Measurements from ENCODE around the gene AHNAK2.
A peak's percentile ranks its signal among the peaks of the same experiment; 100 is the strongest.
"Not testable (repeated sequence)": the region's sequence is repeated elsewhere in the genome, so short reads cannot be mapped to it uniquely, and the experiment has no call there.

The AHNAK2 gene

DNA sequence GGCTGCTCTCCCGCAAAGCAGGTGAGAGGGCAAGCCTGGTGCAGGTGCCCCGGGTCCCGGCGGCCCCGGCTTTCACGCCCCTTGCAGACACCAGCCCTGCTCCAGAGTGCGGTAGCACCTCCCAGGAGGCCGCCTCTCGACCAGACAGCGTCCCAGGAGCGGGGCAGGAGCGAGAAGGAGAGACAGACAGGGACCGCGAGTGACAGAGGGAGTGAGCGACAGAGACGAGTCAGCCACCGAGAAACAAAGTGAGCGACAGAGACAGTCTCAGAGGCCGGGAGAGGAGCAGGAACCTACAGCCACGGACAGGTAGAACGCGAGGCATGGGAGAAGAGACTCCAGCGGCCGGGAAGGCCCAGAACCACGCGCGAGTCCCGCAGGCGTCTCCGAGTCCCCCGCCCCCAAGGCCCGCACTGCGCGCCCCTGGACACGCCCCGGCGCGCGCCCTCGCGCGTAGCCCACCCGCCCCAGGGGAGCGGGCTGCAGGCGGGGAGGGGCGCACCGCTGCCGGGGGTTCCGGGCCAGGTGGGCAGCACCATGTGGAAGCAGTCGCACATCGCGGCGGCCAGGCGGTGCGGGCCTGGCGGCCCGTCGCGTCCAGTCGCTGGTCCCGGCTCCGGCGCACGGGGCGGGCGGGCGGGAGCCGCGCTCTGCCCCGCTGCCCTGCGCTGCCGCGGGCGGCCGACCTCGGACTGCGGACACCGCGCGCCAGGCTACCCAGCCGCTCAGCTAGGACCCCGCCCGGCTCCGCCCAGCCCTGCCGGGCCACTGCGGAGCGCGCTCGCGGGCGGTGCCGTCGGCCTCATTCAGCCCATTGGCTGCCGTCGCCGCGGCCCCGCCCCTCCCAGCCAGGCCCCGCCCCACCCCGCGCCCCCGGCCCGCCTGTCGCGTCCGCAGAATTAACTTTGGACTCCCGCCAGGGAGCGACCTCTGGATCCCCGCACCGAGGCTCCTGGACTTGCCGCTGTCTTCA, at the start of gene AHNAK2:
Gene AHNAK2 (minus strand): TSS at position 694 of the 973 bp plus-strand sequence. CDS start 137 bp downstream, at position 557.
- peak; percentile 54 to 59 for DNase-seq

DNA sequence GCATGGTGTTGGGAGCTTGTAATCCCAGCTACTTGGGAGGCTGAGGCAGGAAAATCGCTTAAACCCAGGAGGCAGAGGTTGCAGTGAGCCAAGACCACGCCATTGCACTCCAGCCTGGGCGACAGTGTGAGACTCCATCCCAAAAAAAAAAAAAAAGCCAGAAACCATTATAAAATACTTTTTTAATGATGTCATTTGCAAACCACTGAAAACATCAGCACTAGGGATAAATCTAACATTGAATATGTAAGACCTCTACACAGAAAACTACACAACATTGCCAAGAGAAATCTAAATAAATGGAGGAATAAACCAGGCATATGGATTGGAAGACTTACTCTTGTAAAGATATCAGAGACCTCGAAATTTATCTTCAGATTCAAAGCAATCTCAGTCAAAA, 49.5 kb upstream of the AHNAK2 start:
- not testable (repeated sequence) for DNase-seq

- no peak for DNase-seq
These were observed 48.8 kb upstream of the AHNAK2 start for GRCh38 chr14:105026802-105027563.

DNA sequence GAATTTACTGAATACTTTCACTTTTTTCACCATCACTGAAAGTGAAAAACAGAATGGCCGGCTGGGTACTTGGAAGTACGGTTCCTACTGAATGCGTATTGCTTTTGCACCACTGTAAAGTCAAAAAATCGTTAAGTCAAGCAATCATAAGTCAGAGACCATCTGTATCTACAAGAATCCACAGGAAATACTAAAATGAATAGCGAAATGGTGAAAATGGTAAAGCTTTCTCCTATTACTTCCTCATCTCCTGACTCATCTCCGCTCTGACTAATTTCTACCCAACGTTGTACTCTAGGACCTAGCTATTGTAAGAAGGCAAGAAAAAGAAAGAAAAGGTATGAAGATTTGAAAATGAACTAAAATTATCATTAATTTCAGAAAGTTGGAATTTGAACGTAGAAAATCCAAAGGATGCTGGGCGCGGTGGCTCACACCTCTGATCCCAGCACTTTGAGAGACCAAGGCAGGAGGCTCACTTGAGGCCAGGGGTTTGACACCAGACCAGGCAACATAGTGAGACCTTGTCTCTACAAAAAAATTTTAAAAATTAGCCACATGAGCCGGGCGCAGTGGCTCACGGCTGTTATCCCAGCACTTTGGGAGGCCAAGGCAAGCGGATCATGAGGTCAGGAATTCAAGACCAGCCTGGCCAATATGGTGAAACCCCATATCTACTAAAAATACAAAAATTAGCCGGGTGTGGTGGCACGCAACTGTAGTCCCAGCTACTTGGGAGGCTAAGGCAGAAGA, 48.0 kb upstream of the AHNAK2 start:
- no peak for DNase-seq

GRCh38 chr14:105025429-105025828, 47.3 kb upstream of the AHNAK2 start:
- no peak for DNase-seq

DNA sequence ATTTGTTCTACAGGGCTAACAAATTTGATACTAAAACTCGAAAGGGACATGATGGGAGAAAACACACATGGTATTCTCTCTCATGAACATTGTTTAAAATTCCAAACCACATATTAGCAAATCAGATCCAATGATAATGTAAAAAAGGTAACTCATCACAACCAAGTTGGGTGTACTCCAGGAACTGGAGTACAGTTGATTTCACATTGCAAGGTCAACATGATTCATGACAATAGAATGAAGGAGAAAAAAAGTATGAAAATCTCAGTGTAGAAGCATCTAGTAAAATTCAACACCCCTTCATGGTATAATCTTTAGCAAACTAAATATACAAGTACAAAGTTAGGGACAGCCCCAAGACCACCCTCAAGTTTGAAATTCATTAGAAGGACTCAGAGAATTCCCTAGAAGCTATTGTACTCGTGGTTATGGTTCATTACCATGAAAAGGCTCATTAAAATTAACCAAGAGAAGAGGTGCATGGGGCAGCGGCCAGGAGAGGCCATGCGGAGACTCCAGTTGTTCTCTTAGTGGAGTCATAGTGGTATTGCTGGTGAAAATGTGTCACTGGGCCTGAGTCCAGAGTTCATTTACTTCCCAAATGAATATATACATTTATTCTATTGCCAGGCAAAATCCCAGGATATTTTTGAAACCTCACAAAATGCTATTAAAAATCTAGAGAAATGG, 45.8 kb upstream of the AHNAK2 start:
- no peak for DNase-seq

- DNase-seq: no peak
These were observed 45.0 kb upstream of the AHNAK2 start for GRCh38 chr14:105023144-105023543.

GRCh38 chr14:105022276-105022670, 44.1 kb upstream of the AHNAK2 start:
- DNase-seq: no peak

DNA sequence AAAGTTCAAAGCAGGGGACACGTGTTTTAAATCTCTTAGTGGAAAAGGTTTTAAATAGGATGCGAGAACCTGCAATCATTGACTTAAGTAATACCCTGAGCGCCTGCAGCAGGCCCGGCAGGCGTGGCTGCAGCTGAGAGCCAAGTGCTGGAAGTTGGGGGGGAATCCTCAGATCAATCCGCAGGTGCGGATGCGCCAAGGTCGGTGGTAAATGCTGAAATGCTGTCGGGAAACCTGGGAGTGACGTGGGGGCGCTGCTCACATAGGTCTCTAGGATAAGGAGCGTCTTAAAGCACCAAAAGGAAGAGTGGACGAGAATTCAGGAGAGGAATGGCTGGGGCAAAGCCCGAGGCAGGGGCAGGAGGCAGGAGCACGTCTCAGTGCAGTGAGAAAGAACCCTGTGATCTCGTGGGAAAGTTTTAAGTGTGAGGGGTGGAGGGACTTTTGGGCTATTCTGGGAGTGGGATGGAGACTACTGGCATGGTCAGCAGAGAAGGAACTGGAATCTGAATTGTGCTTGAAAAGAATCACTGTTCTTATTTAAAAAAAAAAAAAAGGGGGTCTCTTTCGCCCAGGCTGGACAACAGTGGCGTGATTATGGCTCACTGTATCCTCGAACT, 43.6 kb upstream of the AHNAK2 start:
- DNase-seq: no peak

DNA sequence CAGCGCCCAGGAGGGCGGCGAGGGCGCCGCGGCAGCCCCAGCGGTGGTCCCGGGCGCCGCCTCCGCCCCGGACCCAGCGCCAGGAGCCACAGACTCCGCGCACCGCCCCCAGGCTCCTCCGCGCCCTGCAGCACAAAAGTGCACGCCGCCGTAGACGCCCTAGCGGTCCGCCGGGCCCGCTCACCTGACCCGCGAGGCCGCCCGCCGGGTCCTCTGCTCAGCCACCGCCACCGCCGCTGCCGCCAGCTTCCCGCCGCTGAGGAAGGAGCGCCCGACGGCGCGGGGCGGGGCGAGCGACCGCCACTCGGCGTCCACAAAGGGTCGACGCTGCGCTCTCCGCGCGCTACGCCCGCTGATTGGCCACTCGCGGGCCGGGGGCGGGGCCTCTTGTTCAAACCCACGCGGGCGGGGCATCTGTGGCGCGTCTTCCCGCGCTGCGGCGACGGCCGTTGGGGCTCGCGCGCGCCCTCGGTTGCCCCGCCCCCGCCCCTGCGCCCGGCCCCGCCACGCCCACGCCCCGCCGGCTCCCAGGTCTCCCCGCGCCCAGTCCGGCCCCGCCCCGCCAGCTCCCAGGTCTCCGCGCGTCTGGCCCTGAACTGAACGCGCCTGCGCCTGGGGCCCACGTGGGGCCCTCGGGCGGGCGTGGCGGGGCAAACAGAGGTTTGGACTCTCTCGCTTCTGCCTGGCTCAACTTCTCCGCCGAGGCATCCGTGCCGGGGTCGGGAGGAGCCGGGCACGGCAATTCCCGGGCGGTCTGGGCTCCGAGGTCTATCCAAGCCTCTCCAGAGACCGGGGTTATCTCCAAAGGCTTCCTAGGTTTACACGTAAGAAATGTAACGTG, 42.9 kb upstream of the AHNAK2 start, which contains the start of gene CDCA4:
Gene CDCA4 (minus strand): TSS at position 269 of the 841 bp plus-strand sequence. CDS start 9,154 bp downstream, outside the sequence.
- peak; percentile 98 for DNase-seq

- peak; percentile 68 to 74 for DNase-seq
These were observed 42.0 kb upstream of the AHNAK2 start for GRCh38 chr14:105019861-105020814.

DNA sequence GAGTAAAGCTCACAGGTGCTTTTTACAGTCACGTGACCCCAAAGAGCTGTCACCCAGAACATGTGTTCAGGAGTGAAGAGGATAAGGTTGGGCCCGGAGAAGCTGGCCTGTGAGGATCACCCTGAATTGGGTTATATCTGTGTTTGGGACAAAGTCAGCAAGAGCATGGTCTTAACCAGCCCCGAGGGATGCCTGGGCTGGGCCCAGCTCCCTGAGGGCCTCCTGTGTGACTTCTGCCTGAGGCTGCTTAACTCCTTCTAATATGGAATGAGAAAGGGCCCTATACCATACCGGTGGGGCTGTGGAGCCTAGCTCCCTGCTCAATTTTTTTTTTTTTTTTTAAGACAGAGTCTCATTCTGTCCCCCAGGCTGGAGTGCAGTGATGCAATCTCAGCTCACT, 40.2 kb upstream of the AHNAK2 start:
- no peak for DNase-seq

DNA sequence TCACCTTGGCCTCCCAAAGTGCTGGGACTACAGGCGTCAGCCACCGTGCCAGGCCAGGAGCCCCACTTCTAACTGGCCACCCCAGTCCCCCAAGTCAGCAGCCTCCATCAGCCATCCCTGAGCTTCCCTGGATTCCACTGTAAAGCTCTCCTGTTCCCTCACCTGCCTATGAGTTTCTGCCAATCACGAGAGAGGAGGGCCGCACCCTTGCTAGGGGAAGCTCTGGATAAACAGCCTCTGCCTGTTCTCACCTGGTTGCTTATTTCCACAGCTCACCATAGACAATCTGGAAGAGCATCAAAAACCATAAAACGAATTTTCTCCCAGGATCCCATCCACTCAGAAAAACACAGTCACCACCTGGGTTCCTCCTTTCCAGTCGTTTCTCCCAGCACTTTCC, 37.7 kb upstream of the AHNAK2 start:
- no peak for DNase-seq

- DNase-seq: peak in 1 of 2 donors; percentile 33
These were observed 37.1 kb upstream of the AHNAK2 start for GRCh38 chr14:105015242-105015641.

DNA sequence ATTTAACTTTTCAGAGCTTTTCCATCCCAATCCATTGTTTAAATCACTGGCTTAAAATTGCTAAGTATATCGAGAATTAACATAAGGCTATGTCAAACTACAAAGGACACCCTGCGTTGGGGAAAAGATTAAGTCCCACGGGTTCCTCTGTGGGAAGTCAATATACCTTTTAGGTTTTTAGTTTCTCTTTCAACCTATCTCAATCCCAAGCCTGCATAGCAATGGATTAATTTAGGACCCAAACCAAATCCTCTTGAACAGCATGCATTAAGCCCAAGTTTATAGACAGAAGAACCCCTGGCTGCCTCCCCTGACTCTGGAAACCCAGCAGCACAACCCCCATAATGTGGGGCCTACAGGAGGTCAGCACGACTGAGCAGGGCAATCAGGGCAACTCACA, 36.5 kb upstream of the AHNAK2 start:
- no peak for DNase-seq

GRCh38 chr14:105014032-105014431, 35.9 kb upstream of the AHNAK2 start:
- no peak for DNase-seq

DNA sequence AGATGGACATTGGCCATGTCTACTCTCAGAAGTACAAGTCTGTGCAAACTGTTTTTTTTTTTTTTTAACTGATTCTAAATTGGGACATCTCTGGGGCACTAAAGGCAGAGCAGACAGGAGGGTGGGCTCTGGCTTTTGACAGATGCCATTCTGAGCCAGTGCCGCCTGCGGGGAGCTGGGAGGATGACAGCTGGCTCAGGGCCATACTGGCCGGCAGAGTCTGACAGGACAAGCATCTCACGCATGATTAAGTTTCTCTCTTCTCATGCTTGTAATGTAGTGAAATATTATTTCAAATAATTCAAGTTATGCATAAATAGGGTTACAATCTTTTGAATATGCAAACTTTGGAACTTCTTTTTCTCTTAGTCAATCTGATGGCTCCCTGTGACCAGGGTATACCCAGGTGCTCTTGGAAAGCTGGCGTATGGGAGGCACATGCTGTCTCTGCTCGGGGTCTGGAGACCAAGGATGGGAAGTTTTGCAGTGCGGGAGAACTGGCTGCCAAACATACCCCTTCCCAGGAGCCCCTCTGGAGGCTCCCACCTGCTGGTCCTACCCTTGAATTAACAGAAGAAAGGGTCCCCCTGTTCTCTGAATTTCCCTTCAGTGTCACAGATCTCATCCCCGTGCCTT, 35.1 kb upstream of the AHNAK2 start:
- no peak for DNase-seq

DNA sequence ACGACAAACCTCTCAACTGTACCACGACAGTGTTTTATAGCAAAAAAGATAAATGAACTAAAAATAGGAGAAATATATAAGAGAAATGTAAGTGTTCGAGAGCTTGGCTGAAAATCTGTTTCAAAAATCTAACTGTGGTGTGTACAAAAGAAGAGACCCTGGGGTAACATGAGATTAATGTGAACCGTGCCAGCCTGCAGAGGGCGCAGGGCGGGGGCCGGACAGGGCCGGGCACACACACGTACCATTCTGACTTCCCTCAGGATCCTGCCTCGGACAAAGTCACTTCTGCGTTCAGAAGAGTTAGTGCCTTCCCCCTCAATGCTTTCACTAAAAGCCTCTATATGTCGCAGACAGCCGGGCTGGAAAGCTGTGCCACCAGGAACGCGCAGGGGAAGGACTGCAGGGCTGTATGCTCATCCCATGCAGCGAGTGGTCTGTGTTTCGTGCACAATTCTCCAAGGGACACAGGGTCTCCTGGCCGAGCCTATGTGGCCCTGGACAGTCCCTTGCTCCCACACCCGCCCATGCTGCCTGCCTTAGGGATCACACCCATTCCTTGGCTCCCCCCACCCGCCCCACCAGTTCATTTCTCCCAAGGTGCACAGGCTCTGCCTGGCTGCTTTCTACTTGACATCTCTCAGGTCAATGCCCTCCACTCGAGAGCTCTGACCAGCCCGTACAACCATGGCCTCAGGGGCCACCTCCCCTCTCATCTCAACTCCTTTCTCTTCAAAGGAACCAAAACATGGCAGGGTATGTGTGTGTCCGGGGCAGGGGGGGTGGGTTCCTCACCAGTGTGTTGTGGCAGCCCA, 34.2 kb upstream of the AHNAK2 start:
- DNase-seq: peak in 1 of 2 donors; percentile 9
